ENCODE results near the gene RGS9BP. TPM values are rescaled to one million over a fixed set of nuclear protein-coding genes. Genes with fewer than 3 reads are reported as not detected.
A peak's percentile ranks its signal among the peaks of the same experiment; 100 is the strongest.

Gene RGS9BP
- total RNA-seq, 4 donors from 2014 or later, result 1.5 to 5.5 (median 3.9) TPM

GRCh38 chr19:32687681-32688080 is 12.0 kb downstream of the RGS9BP start:
- no peak for DNase-seq (ENCODE audit: extremely low spot score)
- 97% methylated on average over 2 of the region's 4 CpGs for WGBS
- Histone ChIP-seq H3K27ac (replicated peaks in 1 of 4) (no peak overlapping the region), H3K36me3 (peaks cover 0 to 4% (median 0%) of the 10 kb centered on the region in 4 donors), H3K4me3 (no peak overlapping the region), H3K27me3 (no peaks in the 10 kb centered on the region), H3K9me3 (no peaks in the 10 kb centered on the region), H3K4me1 (peaks cover 5 to 18% (median 16%) of the 10 kb centered on the region in 4 donors)
- intact Hi-C loops (cut with DNase I), result no loop called here
- TF ChIP-seq EP300 (IDR thresholded peaks at IDR 0.05), result no peak
- TF ChIP-seq POLR2A (IDR thresholded peaks at IDR 0.05; ENCODE audit: low read depth), result no peak
- no peak for TF ChIP-seq POLR2AphosphoS5 (IDR thresholded peaks at IDR 0.05)
- TF ChIP-seq, protein P1, sequence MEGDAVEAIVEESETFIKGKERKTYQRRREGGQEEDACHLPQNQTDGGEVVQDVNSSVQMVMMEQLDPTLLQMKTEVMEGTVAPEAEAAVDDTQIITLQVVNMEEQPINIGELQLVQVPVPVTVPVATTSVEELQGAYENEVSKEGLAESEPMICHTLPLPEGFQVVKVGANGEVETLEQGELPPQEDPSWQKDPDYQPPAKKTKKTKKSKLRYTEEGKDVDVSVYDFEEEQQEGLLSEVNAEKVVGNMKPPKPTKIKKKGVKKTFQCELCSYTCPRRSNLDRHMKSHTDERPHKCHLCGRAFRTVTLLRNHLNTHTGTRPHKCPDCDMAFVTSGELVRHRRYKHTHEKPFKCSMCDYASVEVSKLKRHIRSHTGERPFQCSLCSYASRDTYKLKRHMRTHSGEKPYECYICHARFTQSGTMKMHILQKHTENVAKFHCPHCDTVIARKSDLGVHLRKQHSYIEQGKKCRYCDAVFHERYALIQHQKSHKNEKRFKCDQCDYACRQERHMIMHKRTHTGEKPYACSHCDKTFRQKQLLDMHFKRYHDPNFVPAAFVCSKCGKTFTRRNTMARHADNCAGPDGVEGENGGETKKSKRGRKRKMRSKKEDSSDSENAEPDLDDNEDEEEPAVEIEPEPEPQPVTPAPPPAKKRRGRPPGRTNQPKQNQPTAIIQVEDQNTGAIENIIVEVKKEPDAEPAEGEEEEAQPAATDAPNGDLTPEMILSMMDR (IDR thresholded peaks at IDR 0.05), result no peak

DNA sequence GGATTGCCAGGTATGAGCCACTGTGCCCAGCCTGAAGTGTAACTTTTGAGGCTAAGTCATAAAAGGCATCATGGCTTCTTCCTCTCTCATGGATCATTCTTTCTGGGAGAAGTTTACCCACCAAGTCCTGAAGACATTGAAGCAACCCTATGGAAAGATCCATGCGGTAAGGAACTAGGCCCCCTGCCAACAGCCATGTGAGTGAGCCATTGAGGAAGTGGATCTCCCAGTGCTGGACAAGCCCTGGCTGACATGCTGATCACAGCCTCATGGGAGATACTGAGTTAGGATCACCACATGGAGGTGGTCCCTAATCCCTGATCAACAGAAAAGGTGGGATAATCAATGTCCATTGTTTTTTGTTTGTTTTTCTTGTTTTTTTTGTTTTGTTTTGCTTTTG is 12.7 kb downstream of the RGS9BP start:
- DNase-seq (ENCODE audit: extremely low spot score), result no peak
- no peak overlapping the region for H3K4me3 ChIP-seq
- H3K36me3 ChIP-seq, result peaks cover 0 to 4% (median 0%) of the 10 kb centered on the region in 4 donors
- no peak overlapping the region for H3K27ac ChIP-seq (replicated peaks in 1 of 4)
- no peaks in the 10 kb centered on the region for H3K27me3 ChIP-seq
- TF ChIP-seq, protein P1 (IDR thresholded peaks at IDR 0.05), result no peak
- TF ChIP-seq POLR2AphosphoS5 (IDR thresholded peaks at IDR 0.05) (no peak), POLR2A (IDR thresholded peaks at IDR 0.05; ENCODE audit: low read depth) (no peak), EP300 (IDR thresholded peaks at IDR 0.05) (no peak)
- WGBS, result 73% methylated on average over 1 of the region's 1 CpG
- intact Hi-C loops (cut with DNase I), result no loop called here
- peaks cover 12 to 24% (median 22%) of the 10 kb centered on the region in 4 donors for H3K4me1 ChIP-seq
- H3K9me3 ChIP-seq, result no peaks in the 10 kb centered on the region

GRCh38 chr19:32691291-32691951 is 15.8 kb downstream of the RGS9BP start, which contains the start of gene NUDT19:
Gene NUDT19 (plus strand): TSS chr19:32691821. CDS start chr19:32691961, 140 bp downstream.
- peaks cover 33 to 53% (median 52%) of the 10 kb centered on the region in 4 donors for H3K4me1 ChIP-seq
- H3K4me3 ChIP-seq, result peak within 1 kb of the TSS; percentile 72 to 90 (median 88)
- H3K27ac ChIP-seq (replicated peaks in 1 of 4), result peak within 1 kb of the TSS; percentile 79 to 93 (median 86)
- 17% methylated on average over 14 of the region's 32 CpGs for WGBS
- H3K27me3 ChIP-seq, result no peaks in the 10 kb centered on the region
- TF ChIP-seq POLR2A (IDR thresholded peaks at IDR 0.05; ENCODE audit: low read depth) (peak; percentile 38), POLR2AphosphoS5 (IDR thresholded peaks at IDR 0.05) (peak; percentile 73 to 82)
- TF ChIP-seq, protein P1 (IDR thresholded peaks at IDR 0.05), result no peak
- peaks cover 0 to 6% (median 0%) of the 10 kb centered on the region in 4 donors for H3K36me3 ChIP-seq
- peak; percentile 93 for DNase-seq (ENCODE audit: extremely low spot score)
- intact Hi-C loops (cut with DNase I), result no loop called here
- H3K9me3 ChIP-seq, result no peaks in the 10 kb centered on the region

- DNase-seq (ENCODE audit: extremely low spot score), result no peak
- Histone ChIP-seq H3K9me3 (no peaks in the 10 kb centered on the region), H3K36me3 (peaks cover 0 to 6% (median 0%) of the 10 kb centered on the region in 4 donors), H3K4me3 (peak overlapping the region; percentile 72 to 90 (median 88)), H3K27me3 (no peaks in the 10 kb centered on the region), H3K27ac (replicated peaks in 1 of 4) (peak overlapping the region; percentile 79 to 93 (median 86)), H3K4me1 (peaks cover 33 to 60% (median 56%) of the 10 kb centered on the region in 4 donors)
- intact Hi-C loops (cut with DNase I), result no loop called here
- TF ChIP-seq, protein P1 (IDR thresholded peaks at IDR 0.05), result no peak
- peak in 1 of 2 donors; percentile 50 for TF ChIP-seq POLR2AphosphoS5 (IDR thresholded peaks at IDR 0.05)
- WGBS, result 0% methylated on average over 2 of the region's 93 CpGs
Observed at GRCh38 chr19:32691952-32692726, 16.5 kb downstream of the RGS9BP start.

Data from esophagus muscularis mucosa (tissue), 4 donors.